Measurements from ENCODE around the gene EIF2AK3.

- no peak for TF ChIP-seq CTCF (conservative IDR thresholded peaks at IDR 0.05 in 1 of 2, IDR thresholded peaks at IDR 0.05 in 1 of 2; ENCODE audit: low read depth in 1 of 2, low read length in 2 of 2)
- TF ChIP-seq EZH2 (IDR thresholded peaks at IDR 0.05; ENCODE audit: low read length, missing control alignments), result no peak
Measured at GRCh38 chr2:88563129-88563528, 64.1 kb downstream of the EIF2AK3 start.

All from fibroblast of lung (primary cell).